Panc1 (cell line): ENCODE measurements around the gene SNRPA. TPM values are rescaled to one million over a fixed set of nuclear protein-coding genes. Genes with fewer than 3 reads are reported as not detected.

Experiments used
- ATAC-seq: fragments of 200-7000 bp; cut with Tn5 transposase; 2 replicates; pipeline ENCODE4 v1.9.1; 2020; ENCODE audit warnings: mild to moderate bottlenecking, moderate library complexity
- BruUV-seq: library from RNA; stranded (reverse); fragments of 400-500 nt; replicated peaks from 2 replicates; lab custom pipeline; 2021; lab: Mats Ljungman, UMichigan
- CTCF ChIA-PET: fragments of 300-600 bp; sonication (Branson Sonifier 250); formaldehyde crosslinking; loops from one replicate; lab custom pipeline; 2022; ENCODE audit warnings: antibody characterized with exemption; lab: Charles Lee
- POLR2A ChIA-PET: fragments of 300-600 bp; sonication (Branson Sonifier 250); formaldehyde crosslinking; loops from one replicate; lab custom pipeline; 2022; ENCODE audit warnings: antibody characterized with exemption; lab: Charles Lee
- DNase-seq: peaks from one replicate; pipeline ENCODE4 v3.0.0-alpha.2; 2010; ENCODE audit warnings: low read depth, low spot score
- H3K27ac ChIP-seq: 2 replicates; pipeline ENCODE4 v1.5.1; 2011; ENCODE audit warnings: mild to moderate bottlenecking, low read length, inconsistent platforms
- H3K27me3 ChIP-seq: fragments of 200-500 bp; sonication (Bioruptor generic); 2 replicates; pipeline ENCODE4 v1.6.0; 2014; ENCODE audit warnings: low read length, inconsistent platforms; ENCODE audit not compliant: control insufficient read depth, insufficient read depth
- H3K36me3 ChIP-seq: fragments of 200-500 bp; sonication (Bioruptor generic); 2 replicates; pipeline ENCODE4 v1.5.1; 2014; ENCODE audit warnings: inconsistent platforms, mild to moderate bottlenecking, low read length, moderate library complexity; ENCODE audit not compliant: control insufficient read depth, insufficient read depth
- H3K4me1 ChIP-seq: 2 replicates; pipeline ENCODE4 v1.5.1; 2011; ENCODE audit warnings: inconsistent platforms, mild to moderate bottlenecking, low read length, moderate library complexity; ENCODE audit not compliant: control insufficient read depth, insufficient read depth
- H3K4me3 ChIP-seq, 2 experiments: 2 replicates each; pipeline ENCODE4 v1.5.1; 2011 to 2012; ENCODE audit warnings: low read depth in 2 of 2, low read length in 2 of 2, mild to moderate bottlenecking in 2 of 2, inconsistent platforms in 1 of 2, moderate library complexity in 1 of 2
- H3K9me3 ChIP-seq: fragments of 200-500 bp; sonication (Bioruptor generic); 2 replicates; pipeline ENCODE4 v1.5.1; 2014; ENCODE audit warnings: low read depth, mild to moderate bottlenecking, inconsistent platforms, low read length, moderate library complexity; ENCODE audit not compliant: control insufficient read depth, insufficient read depth
- CTCF ChIP-seq: fragments of 450-650 bp; IDR thresholded peaks from 2 replicates; pipeline ENCODE4 v1.5.1; 2017; ENCODE audit warnings: mild to moderate bottlenecking
- POLR2AphosphoS5 ChIP-seq: IDR thresholded peaks from 2 replicates; pipeline ENCODE4 v1.6.1; 2012; ENCODE audit warnings: mild to moderate bottlenecking, low read depth, low read length, moderate library complexity
- SIN3A ChIP-seq: IDR thresholded peaks from 2 replicates; pipeline ENCODE4 v1.6.1; 2012; ENCODE audit warnings: low read depth, mild to moderate bottlenecking, low read length, moderate library complexity, borderline replicate concordance; ENCODE audit not compliant: insufficient read depth
- in situ Hi-C: cut with HindIII; loops from 2 replicates; pipeline ENCODE4 v1.10.0; 2016; ENCODE audit warnings: low sequenced_read_pairs, low pct_unique_long_range_greater_than_20kb
- intact Hi-C: fragments of 100-400 bp; cut with micrococcal nuclease; formaldehyde crosslinking; loops from one replicate; pipeline ENCODE4 v1.10.0; 2022; ENCODE audit not compliant: unreplicated experiment
- total RNA-seq: library from RNA; stranded (reverse); gene quantifications from one replicate; pipeline ENCODE4 v1.2.1, GENCODE V29; 2021; ENCODE audit not compliant: unreplicated experiment

Gene SNRPA
- total RNA-seq, 1 experiment from 2014 or later = 104 TPM

DNA sequence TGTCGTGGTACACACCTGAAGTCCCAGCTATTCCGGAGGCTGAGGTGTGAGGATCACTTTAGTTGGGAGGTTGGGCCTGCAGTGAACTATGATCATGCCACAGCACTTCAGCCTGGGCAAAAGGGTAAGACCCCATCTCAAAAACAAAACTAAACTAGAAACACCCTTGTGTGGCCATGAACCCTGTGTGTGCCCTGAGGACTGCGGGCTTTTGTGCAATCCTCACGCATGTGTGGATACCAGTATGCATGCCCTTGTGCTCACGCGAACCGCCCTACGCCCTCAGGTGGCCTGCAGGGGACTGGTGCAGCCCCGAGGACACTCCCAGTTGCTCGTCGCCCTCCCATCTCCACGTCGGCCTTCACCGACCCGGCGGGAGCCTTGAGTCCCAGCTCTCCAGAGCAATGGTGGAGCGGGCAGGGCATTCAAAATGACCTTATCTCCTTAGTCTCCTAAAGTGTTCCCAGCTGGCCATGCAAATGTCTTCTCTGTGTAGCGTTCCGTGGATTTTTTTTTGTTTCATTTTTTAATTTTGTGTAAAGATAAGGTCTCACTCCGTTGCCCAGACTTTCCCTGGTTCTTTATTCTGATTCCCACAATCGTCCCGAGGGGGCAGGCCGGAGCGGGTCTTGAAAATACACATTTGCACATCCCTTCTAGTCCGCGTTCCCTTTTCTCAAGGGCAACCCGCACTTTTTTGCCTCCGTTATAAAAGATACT is 47.1 kb downstream of the SNRPA start:
- ChIA-PET CTCF (interaction anchor here (0.6 to 0.7 kb wide), 2 partner anchors 11 to 20 kb away, joined by 3 to 6 read pairs; no protein-coding TSS in a partner anchor), POLR2A (no interaction called here)
- TF ChIP-seq CTCF = peak; percentile 65
- TF ChIP-seq POLR2AphosphoS5 = no peak
- in situ Hi-C loops = no loop called here
- BruUV-seq = no TSS peak
- Histone ChIP-seq H3K27me3 (no peaks in the 10 kb centered on the region), H3K36me3 (peaks cover 2% of the 10 kb centered on the region; the same call in 1 of the 2 replicates), H3K27ac (peak overlapping the region; percentile 81), H3K9me3 (no peaks in the 10 kb centered on the region), H3K4me1 (peaks cover 23% of the 10 kb centered on the region), H3K4me3 (peak overlapping the region; percentile 53 to 72)
- no peak for DNase-seq
- intact Hi-C loops = no loop called here
- ATAC-seq = peak; percentile 64

GRCh38 chr19:40798683-40799557 is 47.9 kb downstream of the SNRPA start, which contains the start of gene EGLN2:
TSS of gene EGLN2 (plus strand) at chr19:40799191. CDS start at chr19:40800573, 1,382 bp downstream.
- Histone ChIP-seq H3K4me1 (peaks cover 31% of the 10 kb centered on the region), H3K27me3 (no peaks in the 10 kb centered on the region), H3K4me3 (peak within 1 kb of the TSS; percentile 65 to 76), H3K9me3 (no peaks in the 10 kb centered on the region), H3K27ac (peak within 1 kb of the TSS; percentile 85), H3K36me3 (peaks cover 2% of the 10 kb centered on the region; the same call in 1 of the 2 replicates)
- peak; percentile 6; the same call in 1 of the 2 replicates for TF ChIP-seq CTCF
- no peak for TF ChIP-seq POLR2AphosphoS5
- CTCF ChIA-PET = interaction anchor here (0.6 to 0.7 kb wide), 2 partner anchors 21 to 339 kb away, joined by 3 read pairs; no protein-coding TSS in a partner anchor
- intact Hi-C loops (no loop called here), in situ Hi-C loops (no loop called here)
- DNase-seq (peak; percentile 87), ATAC-seq (peak; percentile 92)
- POLR2A ChIA-PET = no interaction called here
- no TSS peak for BruUV-seq

GRCh38 chr19:40799558-40800338 is 48.7 kb downstream of the SNRPA start:
- H3K4me1 ChIP-seq = peaks cover 38% of the 10 kb centered on the region
- intact Hi-C loops = loop anchor here (10.0 kb wide), 1 partner anchor 135 kb away; no protein-coding TSS in a partner anchor
- DNase-seq (no peak), ATAC-seq (peak; percentile 45)
- BruUV-seq = no TSS peak
- H3K36me3 ChIP-seq = peaks cover 2% of the 10 kb centered on the region; the same call in 1 of the 2 replicates
- H3K4me3 ChIP-seq = peak overlapping the region; percentile 65 to 76
- peak; percentile 37; the same call in 1 of the 2 replicates for TF ChIP-seq POLR2AphosphoS5
- no peak for TF ChIP-seq SIN3A
- ChIA-PET POLR2A (no interaction called here), CTCF (no interaction called here)
- H3K27ac ChIP-seq = peak overlapping the region; percentile 85
- in situ Hi-C loops = no loop called here
- H3K9me3 ChIP-seq = no peaks in the 10 kb centered on the region
- H3K27me3 ChIP-seq = no peaks in the 10 kb centered on the region
